ENCODE measurements around the gene ZBTB48. TPM values are rescaled to one million over a fixed set of nuclear protein-coding genes. Genes with fewer than 3 reads are reported as not detected.

ZBTB48 gene
- total RNA-seq, 1 donor from 2014 or later: 15.1 TPM

GRCh38 chr1:6601049-6601922 is 21.5 kb downstream of the ZBTB48 start:
- intact Hi-C loops (cut with DNase I): loop anchor here (1.0 to 2.0 kb wide), 2 partner anchors 20 to 47 kb away; partner anchors contain the start of gene NOL9
- ATAC-seq (peak; percentile 40), DNase-seq (ENCODE audit: missing footprints) (peak; percentile 83)

- intact Hi-C loops (cut with DNase I): loop anchor here (1.0 to 2.0 kb wide), 2 partner anchors 21 to 48 kb away; partner anchors contain the start of gene NOL9
- DNase-seq (ENCODE audit: missing footprints) (no peak), ATAC-seq (peak; percentile 18)
These were observed 22.3 kb downstream of the ZBTB48 start for GRCh38 chr1:6601923-6602668.

DNA sequence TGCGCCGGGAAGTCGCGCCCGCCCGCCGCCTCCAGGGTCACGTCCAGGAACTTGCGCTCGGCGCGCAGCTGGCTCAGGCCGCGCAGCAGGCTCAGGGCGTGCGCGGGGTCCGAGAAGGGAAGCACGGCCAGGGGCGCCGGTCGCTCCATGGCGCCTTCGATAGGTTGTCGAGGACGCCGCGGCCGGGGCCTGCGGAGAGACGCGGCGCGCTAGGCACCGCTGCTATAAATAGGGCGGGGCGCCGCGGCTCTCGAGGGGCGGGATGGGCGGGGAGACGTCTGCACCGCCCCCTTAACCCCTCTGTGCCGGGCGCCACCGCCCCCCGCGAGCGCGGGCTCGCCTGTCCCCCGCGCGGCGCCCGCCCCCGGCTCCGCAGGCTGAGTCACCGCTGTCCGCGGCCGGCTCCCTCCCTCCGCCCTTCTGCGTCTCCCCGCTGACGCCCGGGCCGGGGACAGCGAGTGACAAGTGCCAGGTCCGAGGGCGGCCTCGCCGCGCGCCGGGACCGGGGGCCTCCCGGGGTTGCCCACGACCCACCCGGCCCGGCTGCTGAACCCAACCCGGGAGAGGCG is 23.0 kb downstream of the ZBTB48 start, which contains the start of gene KLHL21:
Gene KLHL21 (minus strand): TSS at position 201 of the 569 bp plus-strand sequence. CDS start 52 bp downstream, at position 149.
- peak; percentile 93 for DNase-seq (ENCODE audit: missing footprints)
- ATAC-seq: peak; percentile 86
- intact Hi-C loops (cut with DNase I): loop anchor here (1.0 kb wide), 1 partner anchor 11 kb away; the partner anchor contains the start of gene PHF13

- ATAC-seq: peak; percentile 27
These were observed 23.6 kb downstream of the ZBTB48 start for GRCh38 chr1:6603238-6603914.

DNA sequence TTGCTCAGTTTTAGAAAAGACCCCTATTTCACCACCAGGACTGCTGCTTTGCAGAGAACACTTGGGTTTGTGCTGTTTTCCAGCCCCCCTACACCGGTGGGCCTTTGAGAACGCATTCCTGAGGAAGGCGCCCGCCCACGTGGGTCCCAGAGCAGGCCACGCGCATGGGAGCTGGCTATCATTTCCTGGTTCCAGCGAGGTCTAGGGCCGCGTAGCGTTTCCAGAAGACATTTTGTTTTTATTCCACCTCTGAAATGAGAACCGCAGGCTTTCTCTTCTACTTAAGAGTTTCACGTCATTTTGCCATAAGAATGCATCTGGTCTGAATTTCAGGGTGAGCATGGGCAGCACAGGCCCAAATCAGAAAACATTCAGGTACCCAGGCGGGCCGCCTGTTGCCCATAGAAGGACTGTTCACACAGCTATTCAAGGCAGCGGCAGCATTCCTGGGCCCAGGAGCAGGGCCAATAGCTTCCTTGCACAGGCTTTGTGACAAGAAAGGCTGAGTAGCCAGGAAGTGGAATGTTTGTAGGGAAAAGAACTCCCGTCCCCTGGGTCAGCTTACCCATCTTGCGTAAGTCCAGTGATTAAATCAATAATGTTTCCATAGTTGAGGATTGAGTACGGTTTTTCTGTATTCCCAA is 24.2 kb downstream of the ZBTB48 start:
- DNase-seq (ENCODE audit: missing footprints): peak; percentile 86
- ATAC-seq: peak; percentile 37
- intact Hi-C loops (cut with DNase I): loop anchor here (1.0 kb wide), 1 partner anchor 9 kb away; the partner anchor contains the start of gene PHF13

More at GRCh38 chr1:6603238-6603914, 23.6 kb downstream of the ZBTB48 start:
- intact Hi-C loops (cut with DNase I): loop anchor here (1.0 kb wide), 1 partner anchor 10 kb away; the partner anchor contains the start of gene PHF13
- no peak for DNase-seq (ENCODE audit: missing footprints)

GRCh38 chr1:6612641-6613360 is 33.0 kb downstream of the ZBTB48 start:
- peak; percentile 61 for ATAC-seq
- intact Hi-C loops (cut with DNase I): loop anchor here (1.0 kb wide), 1 partner anchor 10 kb away; no protein-coding TSS in a partner anchor
- DNase-seq (ENCODE audit: missing footprints): no peak

DNA sequence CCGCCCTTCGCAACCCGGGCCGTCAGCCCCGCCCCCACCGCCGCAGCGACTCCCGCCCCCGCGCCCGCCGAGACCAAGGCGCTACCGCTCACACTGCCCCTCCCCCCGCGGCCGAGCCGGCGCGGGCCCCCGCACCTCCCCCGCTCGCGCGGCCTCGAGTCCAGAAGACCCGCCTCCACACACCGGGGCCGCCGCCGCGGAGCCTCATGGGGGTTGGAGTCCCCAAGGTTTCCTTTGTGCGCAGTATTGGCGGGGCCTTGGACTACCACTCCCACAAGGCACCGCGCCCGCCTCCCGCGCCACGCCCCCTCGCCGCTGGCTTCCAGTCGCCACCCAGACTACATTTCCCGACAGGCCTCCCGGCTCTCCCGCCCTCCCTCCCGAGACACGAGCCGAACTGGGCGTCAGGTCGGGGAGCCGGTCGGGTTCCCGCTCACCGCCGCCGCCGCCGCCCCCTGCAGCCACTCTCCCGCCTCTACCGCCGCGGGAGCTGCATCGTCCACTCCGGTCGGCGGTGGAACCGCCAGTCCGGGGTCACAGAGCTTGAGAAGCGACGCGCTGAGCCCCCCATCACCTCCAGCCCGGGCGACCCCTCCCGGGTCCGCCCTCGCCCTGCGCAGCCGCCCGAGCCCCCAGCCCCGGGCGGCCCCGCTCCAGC is 33.7 kb downstream of the ZBTB48 start, which contains the start of gene PHF13:
Gene PHF13 (plus strand): TSS at position 371 of the 658 bp plus-strand sequence. CDS start 336 bp downstream, outside the sequence.
- DNase-seq (ENCODE audit: missing footprints) (peak; percentile 100), ATAC-seq (peak; percentile 98)
- intact Hi-C loops (cut with DNase I): loop anchor here (1.0 kb wide), 1 partner anchor 10 kb away; no protein-coding TSS in a partner anchor

DNA sequence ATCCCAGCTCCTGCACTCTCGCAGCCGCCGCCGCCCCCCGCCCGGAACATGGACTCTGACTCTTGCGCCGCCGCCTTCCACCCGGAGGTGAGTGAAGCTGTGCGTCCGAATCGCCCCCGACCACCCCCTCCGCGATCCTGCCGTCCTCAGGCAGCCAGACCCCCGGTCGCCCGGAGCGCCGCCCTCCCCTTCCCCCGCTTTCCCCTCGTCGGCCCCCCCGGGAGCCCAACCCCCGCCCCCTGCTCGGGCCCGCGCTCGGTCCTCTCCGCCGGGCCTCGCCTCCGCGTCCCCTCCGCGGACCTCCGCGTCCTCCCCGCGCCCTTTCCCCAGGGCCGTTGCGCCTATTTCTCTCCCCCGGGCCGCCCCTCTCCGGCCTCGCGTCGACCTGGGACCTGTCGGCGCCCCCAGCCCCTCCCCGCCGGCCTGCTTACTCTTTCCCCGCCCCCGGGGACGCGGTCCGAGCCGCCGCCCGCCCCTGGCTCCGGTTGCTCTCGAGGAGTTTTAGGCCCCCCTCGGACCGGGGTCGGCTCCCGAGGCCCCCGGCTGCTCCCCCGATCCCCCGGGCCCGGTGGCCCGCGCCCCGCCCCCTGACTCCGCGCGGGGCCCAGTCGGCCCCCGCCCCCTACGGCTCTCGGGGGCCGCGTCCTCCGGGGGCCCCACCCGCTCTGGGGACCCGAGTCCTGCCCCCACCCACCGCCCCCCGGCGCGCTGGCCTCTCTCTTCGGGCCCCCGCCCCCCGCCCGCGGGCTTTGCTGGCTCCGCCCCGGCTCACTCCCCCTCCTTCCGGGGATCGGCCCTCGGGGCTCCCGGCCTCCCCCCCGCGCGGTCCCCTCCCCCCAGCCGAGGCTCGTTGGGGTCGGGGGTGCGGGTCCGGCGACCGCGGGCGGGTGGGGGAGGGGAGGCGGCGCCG is 34.5 kb downstream of the ZBTB48 start:
- DNase-seq (ENCODE audit: missing footprints): peak; percentile 83
- intact Hi-C loops (cut with DNase I): no loop called here
- no peak for ATAC-seq

DNA sequence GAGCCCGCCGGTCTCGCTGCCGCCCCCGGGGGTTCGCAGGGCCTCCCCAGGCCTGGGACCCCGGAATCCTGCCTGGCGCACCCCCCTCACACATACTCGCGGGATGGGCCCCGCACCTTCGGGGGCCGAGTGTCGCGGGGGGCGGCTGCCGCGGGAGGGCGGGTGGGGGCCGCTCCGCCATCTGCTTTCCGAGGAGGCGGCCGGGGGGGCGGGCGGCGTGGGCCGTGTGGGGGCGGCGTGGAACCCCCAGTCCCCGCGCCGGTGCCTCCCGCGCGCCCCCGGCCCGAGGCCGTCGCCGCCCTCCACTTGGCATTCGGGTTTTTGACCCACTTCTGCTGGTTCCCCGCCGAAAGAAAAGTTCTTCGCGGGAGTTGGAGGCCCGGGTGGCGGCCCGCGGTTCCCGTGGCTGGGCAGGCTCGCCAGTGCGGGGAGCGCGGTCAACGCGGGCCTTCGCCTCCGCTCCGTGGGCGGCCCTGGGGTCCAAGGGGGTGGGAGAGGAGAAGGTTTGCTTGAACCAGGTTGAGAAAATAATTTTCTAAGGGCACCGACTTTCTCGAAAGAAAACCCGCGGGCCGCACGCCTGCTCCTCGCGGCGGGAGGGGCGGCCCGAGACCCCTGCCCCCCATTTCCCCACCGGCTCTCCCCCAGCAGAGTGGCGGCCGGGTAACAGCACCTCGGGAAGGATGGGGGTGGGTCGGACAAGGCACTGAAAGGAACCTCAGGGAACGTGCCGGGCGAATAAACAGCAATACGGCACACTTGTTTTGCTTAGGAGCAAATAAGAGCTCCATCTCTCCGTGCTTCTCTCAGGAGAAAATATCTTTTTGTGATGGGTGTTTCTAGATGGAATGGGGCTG is 35.4 kb downstream of the ZBTB48 start:
- ATAC-seq: no peak
- DNase-seq (ENCODE audit: missing footprints): no peak
- intact Hi-C loops (cut with DNase I): no loop called here

DNA sequence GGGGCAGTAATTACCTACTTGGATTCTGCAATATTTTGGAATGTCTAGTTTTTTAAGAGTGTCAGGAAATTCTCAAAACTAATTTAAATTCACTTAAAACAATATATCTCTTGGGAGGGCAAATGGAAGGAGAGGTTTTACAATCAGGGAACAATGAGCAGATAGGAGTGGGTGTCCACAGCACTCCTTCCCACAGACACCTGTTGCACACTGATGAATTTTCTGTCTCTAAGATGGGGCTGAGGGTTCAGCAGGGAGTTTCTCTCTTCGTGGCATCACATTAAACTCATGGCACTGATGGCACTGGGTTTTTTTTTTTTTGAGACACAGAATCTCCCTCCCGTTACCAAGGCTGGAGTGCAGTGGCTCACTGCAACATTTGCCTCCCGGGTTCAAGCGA is 39.3 kb downstream of the ZBTB48 start:
- DNase-seq (ENCODE audit: missing footprints) (no peak), ATAC-seq (no peak)
- intact Hi-C loops (cut with DNase I): no loop called here

- ATAC-seq (no peak), DNase-seq (ENCODE audit: missing footprints) (no peak)
- intact Hi-C loops (cut with DNase I): no loop called here
These were observed 41.9 kb downstream of the ZBTB48 start for GRCh38 chr1:6621429-6622391.

DNA sequence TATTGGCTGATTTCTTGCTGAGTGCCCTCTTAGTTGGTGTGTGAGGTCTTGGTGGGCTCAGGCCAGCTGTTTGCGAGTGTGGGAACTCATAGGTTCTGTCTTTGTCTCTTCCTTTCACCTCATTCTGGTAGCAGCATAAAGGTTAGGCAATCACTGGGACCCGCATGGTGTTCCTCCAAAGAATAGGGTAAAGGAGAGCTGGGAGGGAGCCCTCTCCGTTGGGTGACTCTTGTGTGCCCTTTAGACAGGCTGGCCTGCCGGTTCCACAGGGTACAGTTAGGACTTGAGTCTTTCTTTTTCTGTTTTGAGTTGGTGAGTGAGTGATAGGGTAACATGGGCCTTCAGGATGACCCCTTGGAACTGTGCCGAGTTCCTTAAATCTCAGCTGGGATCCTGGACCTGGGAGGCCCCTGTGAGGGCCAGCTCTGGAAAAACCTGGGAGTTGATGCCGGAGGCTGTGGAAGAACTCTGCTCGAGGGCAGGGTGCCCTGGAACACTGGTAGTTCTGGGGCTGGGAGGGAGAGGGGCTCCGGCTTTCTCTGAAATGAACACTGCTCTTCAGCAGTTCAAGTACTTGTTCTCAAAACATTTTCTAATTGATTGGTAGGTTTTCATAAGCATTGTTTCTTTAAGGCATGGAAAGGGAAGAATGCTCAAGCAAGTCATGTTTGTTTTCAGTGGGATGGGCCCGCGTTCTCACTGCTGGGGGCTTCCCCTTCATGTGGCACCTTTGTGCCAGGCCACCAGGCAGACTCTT is 42.8 kb downstream of the ZBTB48 start:
- ATAC-seq (no peak), DNase-seq (ENCODE audit: missing footprints) (no peak)
- intact Hi-C loops (cut with DNase I): no loop called here

All from Right ventricle myocardium inferior (tissue), 1 donor.